Pulmonary artery endothelial cell (primary cell): ENCODE results near the gene IGF1. TPM values are rescaled to one million over a fixed set of nuclear protein-coding genes. Genes with fewer than 3 reads are reported as not detected.
"Not testable (repeated sequence)": the region's sequence is repeated elsewhere in the genome, so short reads cannot be mapped to it uniquely, and the experiment has no call there.

Experiments used
- DNase-seq: peaks from one replicate; pipeline ENCODE4 v3.0.0-alpha.2; 2011; ENCODE audit warnings: low read depth, low spot score
- total RNA-seq: library from RNA; depleted of rRNA; stranded (reverse); fragments of >200 nt; gene quantifications from 2 replicates; pipeline ENCODE4 v1.2.3, GENCODE V29; 2014

IGF1 gene
- total RNA-seq, 1 donor from 2014 or later: 0.20 TPM

DNA sequence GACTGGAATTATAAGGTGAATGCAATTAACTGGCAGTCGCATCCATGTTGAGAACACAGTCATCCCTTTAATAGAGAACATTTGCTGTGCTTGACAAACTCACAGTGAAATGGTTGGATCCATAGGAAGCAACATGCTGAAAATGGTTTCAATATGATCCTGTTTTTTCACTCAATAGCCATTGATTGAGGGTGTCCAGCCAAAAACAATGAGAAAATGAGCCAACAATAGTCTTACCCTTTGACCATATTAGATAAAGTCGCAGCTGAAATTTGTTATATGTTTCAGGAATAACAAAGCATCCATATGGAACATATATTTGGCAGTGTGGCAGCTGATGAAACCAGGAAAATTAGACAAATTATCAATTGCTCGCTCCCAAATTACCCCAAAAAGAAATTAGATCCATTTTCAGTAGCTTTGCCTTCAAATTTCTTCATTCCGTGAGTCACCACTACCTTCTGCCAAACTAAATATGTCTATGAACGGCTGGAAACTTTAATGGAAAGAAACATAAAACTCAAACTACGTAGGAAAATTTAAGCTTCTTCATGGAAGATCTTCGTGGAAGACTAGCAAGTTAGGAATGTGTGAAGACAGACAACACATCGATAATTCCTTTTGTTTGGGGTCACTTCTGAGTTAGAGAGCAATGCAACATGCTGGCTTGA is 17.4 kb downstream of the IGF1 start:
- no peak for DNase-seq

DNA sequence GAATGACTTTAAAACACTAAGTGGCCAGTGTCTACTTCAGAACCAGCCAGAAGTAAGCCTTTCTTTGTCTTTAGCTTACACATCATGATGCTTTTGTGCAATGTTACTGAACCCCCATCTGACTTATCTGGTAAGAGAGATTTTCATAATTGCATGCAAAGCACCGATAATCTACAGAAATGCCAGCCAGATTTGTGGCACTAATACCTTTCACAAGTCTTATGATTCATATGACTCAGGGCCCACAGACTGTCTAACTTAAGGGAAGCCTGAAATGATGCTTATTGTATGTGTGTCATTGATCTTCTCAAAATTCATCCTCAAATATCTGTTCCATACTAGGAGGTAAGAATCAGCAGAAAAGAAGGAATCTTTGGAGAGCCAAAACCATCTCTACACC is 18.0 kb downstream of the IGF1 start:
- no peak for DNase-seq

DNA sequence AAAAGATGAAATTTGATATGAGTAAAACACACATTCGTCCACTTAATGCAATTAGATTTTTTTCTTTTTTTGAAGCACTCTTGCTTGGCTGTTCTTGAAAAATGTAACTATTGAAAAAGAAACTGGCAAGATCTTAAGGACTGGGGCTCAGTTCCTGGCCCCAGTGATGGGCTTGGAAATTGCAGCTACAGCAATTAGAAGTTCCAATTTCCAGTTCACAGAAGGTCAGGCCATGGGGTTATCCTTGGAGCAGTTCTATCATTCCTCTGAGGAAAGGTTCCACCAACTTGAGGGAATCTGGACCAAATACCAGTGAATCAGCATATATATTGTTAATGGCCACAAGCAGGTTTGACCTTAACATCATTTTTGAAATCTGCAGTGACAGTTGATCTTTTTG is 18.9 kb downstream of the IGF1 start:
- DNase-seq: no peak

DNA sequence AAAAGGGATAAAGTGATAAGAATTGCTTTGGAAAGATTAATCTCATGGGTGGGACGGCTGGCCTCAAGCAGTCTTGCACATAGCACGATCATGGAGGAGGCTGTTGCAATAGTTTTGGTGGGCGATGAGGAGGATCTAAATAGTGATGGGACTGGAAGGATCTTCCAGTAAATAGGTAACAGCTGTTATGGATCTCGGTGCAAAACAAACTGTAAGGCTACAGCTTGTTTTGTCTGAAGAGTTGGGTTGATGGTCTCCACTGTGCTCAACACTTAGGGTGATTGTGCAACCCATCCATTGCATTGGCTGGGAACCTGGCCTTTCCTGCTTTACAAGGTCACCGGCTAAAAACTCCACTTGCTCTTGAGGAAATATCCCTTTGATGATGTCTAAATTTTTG is 21.0 kb downstream of the IGF1 start:
- DNase-seq: no peak

DNA sequence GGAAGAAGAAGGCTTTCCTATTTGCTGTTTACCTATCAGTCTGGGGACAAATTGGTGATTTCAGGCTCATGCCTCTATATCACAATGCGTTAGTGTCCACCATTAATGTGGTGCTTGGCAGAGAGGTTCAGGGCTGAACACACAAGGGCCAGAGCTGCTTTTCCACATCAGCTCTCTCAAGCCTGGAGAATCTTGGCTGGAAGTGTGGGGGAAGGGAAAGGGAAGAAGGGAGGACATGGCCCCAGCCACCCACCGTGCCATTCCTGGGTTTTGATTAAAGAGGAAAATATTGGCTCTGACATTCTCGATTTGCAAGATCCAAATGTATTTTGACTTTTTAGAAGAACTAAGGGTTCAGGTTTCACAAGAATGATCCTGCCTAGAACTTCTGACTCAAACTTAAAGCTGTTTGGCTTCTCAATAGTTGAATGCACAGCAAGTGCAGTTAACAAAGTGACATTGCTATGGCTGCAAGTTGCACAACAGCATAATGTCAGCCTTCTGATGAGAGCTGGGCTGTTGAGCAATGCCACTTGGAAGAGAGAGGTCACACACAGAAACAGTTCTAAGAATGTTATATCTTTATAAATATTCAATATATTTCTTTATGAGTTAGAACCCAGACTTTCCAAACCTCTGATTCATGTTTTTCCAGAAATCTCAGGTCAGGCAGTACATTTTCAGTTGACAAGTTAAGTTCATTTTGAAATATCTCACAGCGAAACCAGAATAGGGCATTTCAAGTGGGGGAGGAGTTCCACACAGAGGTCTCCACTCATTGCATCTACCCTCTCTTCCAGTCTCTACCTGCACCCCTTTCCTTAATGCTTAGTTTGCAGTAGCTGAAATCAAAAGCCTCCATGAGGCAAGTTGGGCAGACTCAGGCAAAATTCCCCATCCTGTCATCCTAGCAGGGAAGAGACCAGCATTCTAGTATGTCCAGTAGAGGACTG is 25.3 kb downstream of the IGF1 start:
- DNase-seq: no peak

DNA sequence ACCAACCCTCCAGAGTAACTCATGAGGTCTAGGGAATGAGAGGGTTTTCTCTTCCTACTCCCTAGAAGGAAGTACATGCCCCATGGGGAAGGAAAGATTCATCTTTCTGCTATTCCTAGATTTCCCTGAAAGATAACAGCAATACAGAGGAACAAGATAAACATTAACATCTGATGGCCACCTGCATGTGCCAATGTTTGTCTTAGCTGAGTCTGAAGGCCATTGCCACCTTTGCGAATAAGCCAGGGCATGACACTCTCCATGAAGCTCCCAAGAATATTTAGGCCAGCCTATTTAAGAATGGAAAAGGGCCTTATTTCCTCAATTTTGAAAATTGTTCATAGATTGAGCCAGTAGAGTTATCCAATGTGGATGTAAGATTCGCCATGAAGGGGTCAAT is 26.0 kb downstream of the IGF1 start:
- no peak for DNase-seq

DNA sequence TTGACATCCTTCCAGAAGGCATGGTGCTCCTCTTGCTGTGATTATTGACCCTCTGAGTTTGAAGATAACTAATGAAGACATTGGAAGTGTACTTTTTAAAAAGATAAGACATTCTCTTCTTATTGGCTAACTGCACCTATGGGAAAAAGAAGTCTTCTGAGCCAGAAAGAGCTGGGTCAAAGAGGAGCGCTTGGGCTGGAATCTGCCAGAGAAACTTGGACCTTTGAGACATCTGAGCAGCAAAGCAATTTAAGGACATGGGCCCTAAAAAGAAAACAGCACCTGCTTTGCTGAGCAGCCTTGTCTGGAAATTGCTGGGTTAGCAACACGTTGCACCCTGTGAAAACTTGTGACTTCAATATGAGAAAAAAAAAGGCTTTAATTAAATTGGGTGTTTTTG is 27.8 kb downstream of the IGF1 start:
- no peak for DNase-seq

DNA sequence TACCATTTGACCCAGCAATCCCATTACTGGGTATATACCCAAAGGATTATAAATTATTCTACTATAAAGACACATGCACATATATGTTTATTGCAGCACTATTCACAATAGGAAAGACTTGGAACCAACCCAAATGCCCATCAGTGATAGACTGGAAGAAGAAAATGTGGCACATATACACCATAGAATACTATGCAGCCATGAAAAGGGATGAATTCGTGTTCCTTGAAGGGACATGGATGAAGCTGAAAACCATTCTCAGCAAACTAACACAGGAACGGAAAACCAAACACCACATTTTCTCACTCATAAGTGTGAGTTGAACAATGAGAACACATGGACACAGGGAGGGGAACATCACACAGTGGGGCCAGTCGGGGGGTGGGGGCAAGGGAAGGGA is 31.3 kb downstream of the IGF1 start:
- DNase-seq: not testable (repeated sequence)

DNA sequence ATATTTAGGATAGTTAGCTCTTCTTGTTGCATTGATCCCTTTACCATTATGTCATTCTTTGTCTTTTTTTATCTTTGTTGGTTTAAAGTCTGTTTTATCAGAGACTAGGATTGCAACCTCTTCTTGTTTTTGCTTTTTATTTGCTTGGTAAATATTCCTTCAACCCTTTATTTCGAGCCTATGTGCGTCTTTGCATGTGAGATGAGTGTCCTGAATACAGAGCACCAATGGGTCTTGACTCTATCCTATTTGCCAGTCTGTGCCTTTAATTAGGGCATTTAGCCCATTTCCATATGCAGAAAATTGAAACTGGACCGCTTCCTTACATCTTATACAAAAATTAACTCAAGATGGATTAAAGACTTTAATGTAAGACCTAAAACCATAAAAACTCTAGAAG is 32.9 kb downstream of the IGF1 start:
- DNase-seq: not testable (repeated sequence)

DNA sequence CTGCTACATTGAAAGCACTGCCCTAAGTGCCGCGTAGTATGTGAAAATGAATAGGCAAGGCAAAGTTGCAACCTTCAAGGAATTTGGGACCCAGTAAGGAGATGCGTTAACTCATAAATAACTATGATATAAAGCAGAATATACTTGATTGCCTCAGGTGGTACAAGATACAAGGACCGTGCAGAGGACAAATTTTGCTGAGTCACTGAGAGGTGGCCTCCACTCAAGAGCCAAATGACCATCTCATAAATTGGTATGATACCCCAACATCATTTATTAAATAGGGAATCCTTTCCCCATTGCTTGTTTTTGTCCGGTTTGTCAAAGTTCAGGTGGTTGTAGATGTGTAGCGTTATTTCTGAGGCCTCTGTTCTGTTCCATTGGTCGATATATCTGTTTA is 35.7 kb downstream of the IGF1 start:
- DNase-seq: no peak

DNA sequence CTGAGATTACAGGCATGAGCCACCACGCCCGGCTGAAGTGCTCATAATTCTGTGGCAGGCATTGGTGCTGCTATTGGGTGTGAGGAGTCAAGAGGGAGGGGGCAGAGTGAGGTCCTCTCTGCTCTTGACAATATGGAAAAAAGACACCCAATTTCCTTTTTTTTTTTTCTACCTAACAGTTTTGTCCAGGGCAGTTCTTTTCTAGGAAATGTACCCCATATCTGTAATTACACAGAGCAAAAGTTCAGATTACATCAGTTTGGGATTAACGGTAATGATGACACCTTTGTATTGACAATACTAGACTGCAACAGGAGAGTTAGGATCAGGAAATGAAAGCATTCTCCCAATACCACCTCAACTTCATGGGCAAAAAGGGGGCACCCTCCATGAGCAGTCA is 36.3 kb downstream of the IGF1 start:
- DNase-seq: no peak

DNA sequence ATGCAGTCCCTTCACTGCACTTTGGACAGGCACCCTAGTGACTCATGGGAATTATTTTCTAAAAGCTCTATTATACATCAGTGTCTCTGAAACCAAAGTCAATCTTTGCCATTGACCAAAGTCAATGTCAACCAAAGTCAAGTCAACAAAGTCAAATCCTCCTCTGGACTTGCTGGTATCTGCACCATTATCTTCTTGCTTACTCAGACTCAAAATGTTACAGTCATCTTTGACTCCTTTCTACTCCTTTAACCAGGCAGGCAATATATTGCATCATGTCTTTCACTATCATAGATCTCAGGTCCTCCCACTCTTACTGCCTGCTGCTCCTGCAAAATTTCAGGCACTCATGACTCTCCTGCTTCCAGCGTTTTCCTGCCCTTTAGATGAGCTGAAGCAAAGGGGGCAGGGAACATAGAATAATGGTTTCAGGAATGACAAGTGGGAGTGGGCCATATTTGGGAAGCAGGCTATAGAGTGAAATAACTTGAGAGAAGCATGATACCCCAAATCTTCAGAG is 39.2 kb downstream of the IGF1 start:
- DNase-seq: no peak

DNA sequence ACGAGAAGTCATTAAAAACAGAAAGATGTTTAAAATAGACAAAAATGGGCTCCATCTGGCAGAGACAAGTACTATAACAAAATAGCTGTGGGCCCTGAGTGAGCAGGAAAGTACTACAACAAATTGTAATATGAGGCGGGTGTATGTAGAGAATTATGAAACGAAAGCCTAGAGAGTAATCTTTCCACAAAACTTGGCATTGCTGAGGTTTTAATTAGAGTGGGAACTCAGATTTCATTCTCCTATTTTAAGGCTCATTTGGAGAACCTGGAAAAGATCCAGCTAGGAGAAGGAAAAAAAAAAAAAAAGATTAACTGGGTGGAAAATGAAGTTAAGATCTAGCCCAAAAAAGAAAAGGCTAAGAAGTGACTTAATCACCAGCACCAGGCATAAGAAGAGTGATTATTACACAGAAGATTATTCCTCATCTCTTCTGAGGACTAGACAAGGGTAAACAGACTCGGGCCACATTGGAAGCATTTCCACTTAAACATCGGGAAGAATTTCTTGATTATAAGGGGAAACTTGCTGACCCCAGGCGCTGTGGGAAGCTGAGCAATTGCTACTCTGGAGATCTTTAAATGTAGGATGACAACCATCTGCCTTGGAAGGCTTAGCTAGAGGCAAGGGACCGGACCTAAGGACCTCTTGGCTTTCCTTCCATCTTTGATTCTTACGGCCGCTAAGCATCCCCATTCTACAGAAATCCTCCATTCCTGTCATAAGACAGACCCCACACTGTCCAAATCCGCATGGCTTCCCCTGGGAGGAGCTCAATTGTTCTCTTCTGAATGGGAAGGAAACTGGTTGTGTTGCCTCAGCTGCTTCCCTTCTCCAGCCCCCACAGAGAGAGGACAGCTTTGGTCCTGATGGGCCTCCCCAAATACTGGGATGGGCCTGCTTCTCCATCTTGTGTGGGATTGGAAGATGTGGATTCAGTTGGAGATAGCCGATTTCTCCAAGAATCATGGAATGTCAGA is 40.6 kb downstream of the IGF1 start:
- DNase-seq: no peak

DNA sequence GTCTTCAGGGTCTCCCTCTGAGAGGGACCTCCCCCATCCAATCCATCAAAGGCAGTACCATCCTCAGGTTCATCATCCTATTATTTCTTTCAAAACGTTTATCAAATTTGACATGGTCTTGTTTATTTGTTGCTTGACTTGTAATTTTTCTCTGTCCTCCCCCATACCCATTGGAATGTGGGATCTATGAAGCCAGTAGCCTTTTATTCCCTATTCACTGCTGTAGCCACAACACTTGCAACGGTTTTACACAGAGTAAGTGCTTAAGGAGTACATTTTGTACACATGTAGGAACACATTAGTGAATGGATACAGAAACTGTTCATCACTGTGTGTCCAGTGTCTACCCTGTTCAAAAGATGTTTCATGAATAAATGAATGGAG is 41.5 kb downstream of the IGF1 start:
- DNase-seq: no peak

DNA sequence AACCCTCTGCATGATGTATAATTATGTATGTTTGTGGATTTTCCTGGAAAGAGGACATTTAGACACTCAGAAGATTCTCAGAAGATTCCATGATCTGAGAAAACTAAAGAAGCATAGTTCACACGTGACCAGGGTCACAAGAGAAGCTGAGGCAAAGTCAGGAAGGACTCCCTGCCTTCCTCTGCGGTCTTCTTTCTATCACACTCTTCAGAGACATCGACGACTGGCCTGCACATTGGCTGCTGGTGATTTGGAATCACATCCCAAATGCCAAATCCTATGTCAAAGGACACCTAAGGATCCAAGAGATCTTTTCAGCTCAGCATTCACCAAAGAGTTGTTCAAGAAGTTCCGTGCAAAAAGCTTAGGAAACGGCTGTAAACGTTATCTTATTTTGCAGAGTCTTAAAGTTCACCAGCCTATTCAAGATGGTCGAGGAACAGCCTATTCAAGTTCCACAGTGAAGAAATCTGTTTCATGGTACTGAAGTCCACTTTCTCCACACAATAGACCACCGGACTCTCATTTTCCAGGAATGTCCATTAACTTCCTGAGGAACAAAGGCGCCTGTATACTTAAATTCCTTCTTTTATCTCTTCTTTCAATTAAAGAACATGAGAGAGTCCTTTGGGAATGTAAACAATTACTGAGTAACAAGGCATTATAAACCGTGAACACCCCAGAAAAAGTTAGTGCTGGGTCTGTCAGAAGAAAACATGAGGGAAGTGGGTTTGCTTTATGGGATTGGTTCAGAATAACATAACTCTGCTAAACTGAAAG is 42.1 kb downstream of the IGF1 start:
- DNase-seq: no peak

DNA sequence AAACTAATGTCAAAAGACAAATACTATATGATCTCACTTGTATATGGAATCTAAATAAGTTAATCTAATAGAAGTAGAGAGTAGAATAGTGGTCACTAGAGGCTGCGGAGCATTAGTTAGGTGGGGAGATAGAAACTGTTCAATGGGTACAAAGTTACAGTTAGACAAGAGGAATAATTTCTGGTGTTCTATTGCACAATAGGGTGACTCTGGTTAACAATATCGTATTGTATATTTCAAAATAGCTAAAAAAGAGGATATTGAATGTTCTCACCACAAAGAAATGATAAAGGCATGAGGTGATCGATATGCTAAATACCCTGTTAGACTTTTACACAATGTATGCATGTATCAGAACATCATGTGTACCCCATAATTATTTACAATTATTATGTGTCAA is 42.9 kb downstream of the IGF1 start:
- no peak for DNase-seq

DNA sequence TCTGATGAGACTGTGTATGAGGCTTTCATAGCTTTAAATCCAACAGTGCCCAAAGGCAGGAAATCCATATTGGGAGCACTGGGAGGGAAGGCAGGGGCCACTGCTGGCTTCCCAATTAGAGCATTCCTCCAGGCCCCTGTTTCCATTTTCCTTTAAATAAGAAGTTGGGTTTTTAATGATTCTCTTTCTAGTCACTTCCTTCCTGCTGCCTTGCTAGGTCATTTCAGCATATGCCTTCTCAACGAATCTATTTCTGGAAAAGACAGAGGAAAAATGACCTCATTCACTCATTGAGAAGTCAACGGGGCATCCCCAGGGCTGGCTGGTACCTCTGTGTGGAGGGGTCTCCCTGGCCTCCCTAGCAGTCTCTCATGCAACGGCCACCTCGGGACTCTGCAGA is 43.5 kb downstream of the IGF1 start:
- no peak for DNase-seq

DNA sequence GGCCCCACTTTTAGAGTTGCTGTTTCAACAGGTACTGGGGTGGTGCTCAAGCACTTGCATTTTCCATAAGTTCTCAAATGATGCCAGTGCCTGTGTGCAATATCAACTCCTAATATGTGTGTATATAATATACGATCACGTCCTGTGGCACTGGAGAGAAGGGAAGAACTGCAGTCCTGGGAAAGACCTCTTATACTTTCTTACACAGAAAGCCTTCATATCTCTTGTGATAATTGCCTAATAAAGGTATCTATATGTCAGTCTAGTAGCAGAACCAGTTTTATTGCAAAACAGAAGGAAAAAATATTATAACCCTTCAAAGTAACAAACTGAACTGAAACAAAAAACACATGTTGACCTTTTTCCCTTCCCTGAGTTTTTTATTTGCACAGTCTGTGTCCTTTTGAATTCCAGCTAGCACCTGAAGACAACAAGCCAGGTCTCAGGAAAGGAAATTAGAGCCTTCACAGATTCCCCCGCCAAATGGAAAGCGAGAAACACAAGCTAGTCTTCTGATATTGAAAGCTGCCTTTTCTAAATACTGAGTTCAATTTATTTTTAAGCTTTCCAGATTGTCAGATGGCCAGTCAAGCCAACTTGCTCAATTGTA is 44.4 kb downstream of the IGF1 start:
- no peak for DNase-seq

DNA sequence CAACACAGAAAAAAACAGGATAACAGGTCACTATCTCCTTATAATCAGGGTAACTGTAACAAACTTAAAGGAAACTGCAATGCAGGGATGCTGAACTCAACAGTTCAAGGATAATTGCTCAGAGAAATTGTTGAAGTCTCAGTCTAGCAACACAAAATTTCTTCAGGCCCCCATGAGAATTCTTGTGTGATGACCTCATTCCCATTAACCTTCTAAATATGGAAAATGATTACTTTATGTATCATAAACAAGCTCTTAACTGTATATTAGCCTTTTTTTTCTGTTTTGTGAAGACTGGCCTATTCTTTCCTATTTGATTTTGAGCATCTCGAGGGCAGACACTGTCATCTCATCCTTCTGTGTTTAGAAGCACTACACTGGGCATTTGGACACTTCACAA is 47.1 kb downstream of the IGF1 start:
- no peak for DNase-seq

DNA sequence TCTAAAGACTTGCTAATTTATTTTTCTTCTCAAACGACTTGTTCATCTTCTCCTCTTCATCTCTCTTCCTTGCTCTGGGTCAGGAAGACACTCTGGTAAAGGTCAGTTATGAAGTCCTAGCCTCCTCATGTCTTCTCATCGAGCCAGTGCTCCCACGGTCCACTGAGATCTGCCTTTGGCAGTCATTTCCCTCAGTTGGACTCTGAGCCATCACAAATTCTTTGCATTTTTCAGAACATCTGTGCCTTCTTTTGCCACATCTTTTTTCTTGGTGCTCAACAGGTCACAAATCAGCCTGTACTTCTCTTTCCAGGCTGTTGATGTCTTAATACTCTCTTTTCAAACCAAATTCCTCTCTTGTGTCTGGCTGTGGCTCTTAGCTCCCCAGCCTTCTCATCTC is 49.7 kb downstream of the IGF1 start:
- DNase-seq: no peak
